HEK293T (cell line): ENCODE measurements around the gene JAM2.

Experiments
- ELF4 ChIP-seq: fragments of 450-650 bp; IDR thresholded peaks from 2 replicates; pipeline ENCODE4 v1.6.1; 2017; ENCODE audit warnings: antibody characterized with exemption
- FOXA1 ChIP-seq: fragments of 450-650 bp; IDR thresholded peaks from 2 replicates; pipeline ENCODE4 v1.6.1; 2016; ENCODE audit warnings: mild to moderate bottlenecking
- FOXM1 ChIP-seq: fragments of 450-650 bp; IDR thresholded peaks from 2 replicates; pipeline ENCODE4 v1.6.1; 2017; ENCODE audit warnings: mild to moderate bottlenecking, borderline replicate concordance
- SP1 ChIP-seq: fragments of 450-650 bp; IDR thresholded peaks from 2 replicates; pipeline ENCODE4 v1.6.1; 2017

DNA sequence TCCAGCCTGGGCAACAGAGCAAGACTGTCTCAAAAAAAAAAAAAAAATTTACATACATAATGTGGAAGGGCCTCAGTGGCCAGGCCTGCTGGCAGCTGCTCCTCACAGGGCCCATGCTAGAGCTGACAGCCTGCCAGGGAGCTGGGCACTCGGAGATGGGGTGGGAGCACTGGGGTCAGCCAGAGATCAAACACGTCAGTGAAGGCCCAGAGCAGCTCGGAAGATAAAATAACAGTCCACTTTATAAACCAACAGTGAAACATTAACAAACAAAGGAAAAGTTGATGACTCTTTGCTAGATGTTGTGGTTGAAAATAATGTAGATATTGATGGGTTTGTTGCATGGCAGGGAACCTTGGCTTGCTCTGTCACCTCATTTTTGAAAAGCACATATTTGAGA, 52.9 kb downstream of the JAM2 start:
- TF ChIP-seq FOXA1 (no peak), SP1 (no peak), ELF4 (no peak), FOXM1 (no peak)
